WI38 (cell line): ENCODE measurements around the gene MFAP3L.

Experiments used
- H3K4me3 ChIP-seq: 2 replicates; pipeline ENCODE4 v1.5.1; 2011; ENCODE audit warnings: low read depth, mild to moderate bottlenecking, control low read depth, low read length
- TF ChIP-seq, protein P1 (sequence below): IDR thresholded peaks from 2 replicates; pipeline ENCODE4 v1.5.1; 2012; ENCODE audit warnings: low read depth, mild to moderate bottlenecking, control low read depth, low read length

Gene MFAP3L

DNA sequence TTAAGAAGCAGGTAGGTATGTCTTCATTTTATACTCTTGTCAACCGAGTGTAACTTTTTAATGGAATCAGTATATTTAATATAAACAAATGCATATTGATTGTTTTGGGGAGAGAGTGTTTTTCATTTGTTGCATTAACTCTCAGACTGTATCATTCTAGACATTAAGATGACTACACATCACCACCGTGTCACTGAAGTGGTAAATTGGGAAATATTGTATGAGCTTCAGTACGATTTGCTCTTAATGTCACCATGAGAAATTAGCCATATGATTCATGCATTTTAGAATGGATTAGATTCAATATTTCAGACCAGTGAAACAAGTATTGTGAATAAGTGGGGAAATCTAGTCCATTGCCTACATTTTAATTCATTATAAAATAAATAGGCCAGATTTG is 9.7 kb upstream of the MFAP3L start:
- no peak overlapping the region for H3K4me3 ChIP-seq
- TF ChIP-seq, protein P1, sequence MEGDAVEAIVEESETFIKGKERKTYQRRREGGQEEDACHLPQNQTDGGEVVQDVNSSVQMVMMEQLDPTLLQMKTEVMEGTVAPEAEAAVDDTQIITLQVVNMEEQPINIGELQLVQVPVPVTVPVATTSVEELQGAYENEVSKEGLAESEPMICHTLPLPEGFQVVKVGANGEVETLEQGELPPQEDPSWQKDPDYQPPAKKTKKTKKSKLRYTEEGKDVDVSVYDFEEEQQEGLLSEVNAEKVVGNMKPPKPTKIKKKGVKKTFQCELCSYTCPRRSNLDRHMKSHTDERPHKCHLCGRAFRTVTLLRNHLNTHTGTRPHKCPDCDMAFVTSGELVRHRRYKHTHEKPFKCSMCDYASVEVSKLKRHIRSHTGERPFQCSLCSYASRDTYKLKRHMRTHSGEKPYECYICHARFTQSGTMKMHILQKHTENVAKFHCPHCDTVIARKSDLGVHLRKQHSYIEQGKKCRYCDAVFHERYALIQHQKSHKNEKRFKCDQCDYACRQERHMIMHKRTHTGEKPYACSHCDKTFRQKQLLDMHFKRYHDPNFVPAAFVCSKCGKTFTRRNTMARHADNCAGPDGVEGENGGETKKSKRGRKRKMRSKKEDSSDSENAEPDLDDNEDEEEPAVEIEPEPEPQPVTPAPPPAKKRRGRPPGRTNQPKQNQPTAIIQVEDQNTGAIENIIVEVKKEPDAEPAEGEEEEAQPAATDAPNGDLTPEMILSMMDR: no peak

DNA sequence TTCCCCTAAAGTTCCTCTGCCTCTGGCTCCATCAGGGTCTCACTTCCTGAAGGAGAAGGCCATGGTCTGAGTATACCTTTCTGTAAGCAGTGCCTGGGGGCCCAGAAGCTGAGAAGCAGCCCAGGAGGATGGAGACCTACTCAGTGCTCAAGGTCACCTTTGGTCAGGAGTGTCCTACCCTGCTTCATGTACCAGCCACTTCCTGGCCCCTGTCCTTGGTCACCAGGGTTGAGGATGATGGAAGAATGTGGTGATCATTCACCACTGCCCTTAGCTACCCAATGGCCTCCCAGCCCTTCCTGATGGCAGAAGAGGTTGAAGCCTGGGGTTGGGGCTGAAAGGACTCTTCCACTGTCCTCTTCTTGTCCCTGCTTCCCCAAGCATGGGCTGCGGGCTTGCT is 9.0 kb upstream of the MFAP3L start:
- H3K4me3 ChIP-seq: no peak overlapping the region
- TF ChIP-seq, protein P1: no peak

DNA sequence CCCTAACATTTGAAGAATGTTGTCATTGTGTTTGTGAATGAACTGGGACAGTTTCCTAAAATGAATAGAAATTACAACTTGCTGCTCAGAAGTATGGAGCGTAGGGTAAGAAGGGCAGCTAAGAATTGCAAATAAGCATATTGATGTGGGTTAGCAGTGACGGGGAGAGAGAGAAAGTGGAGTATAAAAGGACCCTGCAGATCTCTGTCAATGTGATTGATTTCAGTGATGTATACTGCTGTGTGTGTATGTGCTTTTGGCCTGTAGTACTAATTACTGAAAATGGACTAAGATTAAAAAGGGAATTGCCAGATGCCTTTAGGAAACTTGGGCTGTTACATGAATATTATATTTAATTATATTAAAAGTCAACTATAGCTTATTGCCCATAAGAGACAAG is 7.8 kb upstream of the MFAP3L start:
- TF ChIP-seq, protein P1: no peak
- H3K4me3 ChIP-seq: no peak overlapping the region

DNA sequence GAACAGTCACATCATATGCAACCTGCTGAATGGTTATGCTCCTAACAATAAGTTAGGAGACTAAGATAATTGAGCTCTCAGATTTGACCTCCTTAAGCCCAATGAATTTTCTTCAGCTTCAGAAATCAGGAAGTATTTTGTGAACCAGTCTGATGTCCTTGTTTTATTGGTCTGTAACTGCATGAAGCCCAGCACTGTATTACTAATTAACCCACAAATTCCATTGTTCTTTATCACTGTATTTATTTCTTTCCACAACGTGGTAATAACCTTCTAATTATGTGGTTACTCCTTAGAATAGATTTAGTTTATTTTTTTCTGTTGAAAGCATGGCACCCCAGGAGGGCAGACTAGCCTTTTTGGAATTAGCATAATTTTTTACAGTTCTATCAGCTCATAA is 3.9 kb upstream of the MFAP3L start:
- no peak overlapping the region for H3K4me3 ChIP-seq
- TF ChIP-seq, protein P1: no peak

DNA sequence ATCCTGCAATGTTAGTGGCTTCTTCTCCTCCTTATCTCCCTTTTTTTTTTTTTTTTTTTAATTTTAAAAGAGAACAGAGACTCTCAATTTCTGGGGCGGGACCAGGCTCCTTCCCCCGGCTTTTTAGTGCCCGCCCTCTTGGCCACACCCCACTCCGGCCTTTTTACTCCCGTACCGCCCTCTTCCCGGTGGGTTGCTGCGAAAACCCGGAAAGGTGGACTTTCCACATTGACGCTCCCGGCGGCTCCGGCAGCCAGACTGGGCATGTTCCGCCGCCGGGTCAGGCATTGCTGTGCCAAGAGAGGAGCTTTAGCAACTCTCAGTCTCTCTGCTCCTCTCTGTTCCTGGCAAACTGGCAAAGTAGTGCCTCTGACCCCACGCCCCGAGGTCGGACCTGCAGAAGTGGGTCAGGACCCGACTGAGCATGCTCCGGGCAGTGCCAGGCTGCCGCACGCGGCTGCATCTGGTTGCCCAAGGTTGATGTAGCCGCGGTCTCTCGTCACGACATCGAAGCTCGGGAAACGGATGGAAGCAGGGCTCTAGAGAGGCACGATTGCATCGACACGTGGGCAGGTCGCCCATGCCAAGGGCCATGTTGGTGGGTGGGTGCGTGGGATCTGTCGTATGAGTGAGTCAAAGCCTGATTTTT is 1.1 kb upstream of the MFAP3L start:
- H3K4me3 ChIP-seq: peak overlapping the region; percentile 78

DNA sequence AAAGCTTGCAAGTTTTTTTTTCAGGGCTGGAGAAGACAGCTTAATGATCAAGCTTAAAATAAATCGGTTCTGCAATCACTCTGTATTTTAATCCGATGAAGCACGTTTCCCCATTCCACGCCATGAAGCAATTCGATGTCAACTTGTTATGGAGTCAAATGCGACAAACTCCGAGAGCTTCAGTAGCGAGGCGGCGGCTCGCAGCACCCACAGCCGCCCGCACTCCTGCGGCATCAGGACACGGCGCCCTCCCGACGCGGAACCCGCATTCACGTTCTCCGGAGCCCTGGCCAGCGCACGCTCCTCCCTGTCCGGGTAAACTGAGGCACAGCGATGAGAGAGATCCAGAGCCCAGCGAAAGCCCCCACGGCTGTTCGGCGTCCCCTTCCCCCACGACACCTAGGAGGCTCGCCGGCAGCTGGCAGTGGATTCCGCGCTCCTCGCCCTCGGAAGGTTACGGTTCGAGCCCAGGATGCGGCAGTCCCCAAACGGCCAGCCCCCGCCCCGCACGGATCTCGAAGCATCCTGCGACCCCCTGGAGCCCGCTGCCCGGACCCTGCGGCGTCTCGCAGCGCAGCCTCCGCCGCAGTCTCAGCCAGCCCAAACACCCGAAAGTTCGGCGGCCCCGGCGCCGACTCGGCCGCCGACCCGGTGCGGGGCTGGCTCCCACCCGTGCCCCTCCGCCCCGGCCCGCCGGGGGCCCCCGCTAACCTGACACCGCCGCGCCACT is 507 bp downstream of the MFAP3L start:
- TF ChIP-seq, protein P1: no peak
- H3K4me3 ChIP-seq: peak overlapping the region; percentile 78

More for the DNA sequence above, 1.1 kb upstream of the MFAP3L start:
- TF ChIP-seq, protein P1: no peak

DNA sequence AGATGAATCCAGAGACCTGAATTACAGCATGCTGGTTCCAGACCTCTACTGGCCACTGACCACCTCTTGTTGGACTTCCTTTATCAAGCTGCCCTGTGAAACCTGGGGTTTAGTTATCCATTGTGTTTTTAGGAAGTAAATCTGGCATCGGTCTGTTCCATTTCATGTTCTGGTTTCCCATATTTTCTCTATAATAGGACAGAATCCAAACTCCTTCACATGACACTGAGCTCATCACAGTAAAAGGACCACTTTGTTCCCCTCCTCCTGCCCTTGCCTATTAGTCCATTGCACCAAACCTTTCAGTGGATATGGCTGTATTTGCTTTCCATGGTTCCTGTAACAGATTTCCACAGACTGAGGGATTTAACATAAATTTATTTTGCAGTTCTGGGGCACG is 4.0 kb downstream of the MFAP3L start:
- TF ChIP-seq, protein P1: no peak
- no peak overlapping the region for H3K4me3 ChIP-seq
